Superior temporal gyrus (tissue), 1 donor: ENCODE measurements around the gene CLMP.
A peak's percentile ranks its signal among the peaks of the same experiment; 100 is the strongest.
"Not testable (repeated sequence)": the region's sequence is repeated elsewhere in the genome, so short reads cannot be mapped to it uniquely, and the experiment has no call there.

Experiments
- DNase-seq: peaks from one replicate; pipeline ENCODE4 v3.0.0-alpha.2; 2016; ENCODE audit errors: extremely low spot score

The CLMP gene

GRCh38 chr11:123137431-123138224, 57.4 kb downstream of the CLMP start:
- no peak for DNase-seq

DNA sequence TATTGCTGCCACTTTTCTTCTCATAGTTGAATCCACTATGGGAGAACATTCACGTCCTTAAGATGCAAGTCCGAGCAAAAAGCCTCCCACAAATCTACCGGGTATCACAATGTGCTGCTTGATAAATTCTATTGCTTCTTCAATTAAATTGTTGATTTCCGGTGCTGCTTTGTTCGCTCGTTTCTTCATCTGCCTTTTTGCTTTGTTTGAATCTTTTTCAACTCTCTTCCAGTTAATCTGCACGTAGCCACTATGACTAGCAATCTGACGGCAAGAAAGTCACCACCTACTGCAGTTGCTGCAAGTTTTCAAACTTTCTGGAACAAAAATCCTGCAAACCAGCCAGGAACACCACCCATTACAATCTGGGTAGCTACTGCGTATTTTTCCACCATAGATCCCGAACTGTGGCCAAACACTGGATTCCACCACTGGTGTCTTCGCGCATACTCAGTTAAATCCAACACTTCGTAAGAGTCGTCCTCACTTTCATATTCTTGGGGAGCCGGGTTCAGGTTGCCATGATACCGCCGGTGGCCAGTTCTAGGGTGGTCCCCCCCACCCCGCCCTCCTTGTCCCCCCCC, 59.1 kb downstream of the CLMP start:
- no peak for DNase-seq

- DNase-seq, result no peak
Observed at GRCh38 chr11:123132881-123133280, 62.2 kb downstream of the CLMP start.

GRCh38 chr11:123132034-123132766, 62.8 kb downstream of the CLMP start:
- DNase-seq, result not testable (repeated sequence)

- DNase-seq, result no peak
Observed at GRCh38 chr11:123129920-123130319, 65.1 kb downstream of the CLMP start.

DNA sequence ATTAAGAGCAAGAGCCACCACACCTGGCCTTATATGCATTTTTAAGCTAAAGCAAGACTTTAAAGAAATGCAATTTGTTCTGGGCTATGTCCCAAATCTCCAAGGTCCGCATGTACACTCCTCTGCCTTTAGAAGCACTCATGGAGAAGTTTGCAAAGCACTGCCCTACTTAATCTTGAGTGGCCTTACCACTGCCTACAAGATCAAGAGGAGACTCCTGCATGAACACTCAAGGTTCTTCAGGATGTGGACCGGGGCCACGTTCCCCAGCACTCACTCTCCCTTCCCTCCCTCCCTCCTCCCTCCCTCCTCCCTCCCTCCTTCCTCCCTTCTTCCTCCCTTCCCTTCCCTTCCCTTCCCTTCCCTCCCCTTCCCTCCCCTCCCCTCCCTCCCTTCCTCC, 69.9 kb downstream of the CLMP start:
- DNase-seq, result no peak

GRCh38 chr11:123122852-123123251, 72.2 kb downstream of the CLMP start:
- DNase-seq, result no peak

GRCh38 chr11:123122341-123122740, 72.7 kb downstream of the CLMP start:
- no peak for DNase-seq

DNA sequence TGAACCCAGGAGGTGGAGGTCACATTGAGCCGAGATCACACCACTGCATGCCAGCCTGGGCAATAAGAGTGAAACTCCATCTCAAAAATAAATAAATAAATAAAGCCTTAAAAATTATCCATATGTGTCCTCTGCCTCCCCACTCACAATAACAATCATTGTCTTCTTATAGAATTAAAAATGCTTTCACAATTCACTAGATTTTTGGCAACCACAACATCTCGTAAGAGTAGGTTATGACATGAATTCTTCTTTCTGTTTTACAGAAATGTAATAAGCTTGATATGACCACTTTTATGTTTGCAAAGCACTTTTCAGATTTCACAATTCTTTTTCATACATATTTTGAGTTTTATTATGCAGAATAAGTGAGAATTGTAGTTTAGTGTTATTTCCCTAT, 78.6 kb downstream of the CLMP start:
- no peak for DNase-seq

DNA sequence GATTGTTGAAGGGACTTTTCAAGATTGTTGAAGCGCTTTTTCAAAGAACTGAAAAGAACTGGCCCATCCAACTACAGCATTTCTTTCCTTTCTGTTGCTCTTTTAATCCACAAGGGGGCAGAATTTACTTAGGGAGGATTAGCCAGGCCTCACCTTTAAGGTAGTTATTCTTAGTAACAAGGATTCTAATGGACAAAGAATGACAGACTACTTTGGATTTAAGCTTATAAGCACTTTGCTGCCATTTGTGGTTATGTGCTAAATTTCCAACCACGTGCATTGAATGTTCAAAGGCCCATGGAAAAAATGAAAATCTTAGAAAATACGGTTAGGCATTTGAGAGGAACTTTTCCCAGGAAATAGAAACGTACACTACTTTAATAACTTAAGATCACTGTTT, 83.6 kb downstream of the CLMP start:
- DNase-seq, result peak; percentile 84

DNA sequence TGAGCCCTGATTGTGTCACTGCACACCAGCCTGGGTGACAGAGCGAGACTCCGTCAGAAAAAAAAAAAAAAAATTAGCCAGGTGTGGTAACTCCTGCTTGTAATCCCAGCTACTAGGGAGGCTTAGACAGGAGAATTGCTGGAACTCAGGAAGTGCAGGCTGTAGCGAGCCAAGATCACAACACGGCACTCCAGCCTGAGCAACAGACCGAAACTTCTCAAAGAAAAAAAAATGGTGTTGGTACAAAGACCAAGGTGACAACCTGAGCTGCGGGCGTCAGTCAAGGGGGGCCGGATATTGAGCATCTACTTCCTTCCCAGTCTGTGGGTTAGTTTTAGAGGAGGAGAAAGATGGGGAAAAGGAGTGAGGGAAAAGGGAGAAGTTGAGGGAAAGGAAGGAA, 84.7 kb downstream of the CLMP start:
- no peak for DNase-seq

DNA sequence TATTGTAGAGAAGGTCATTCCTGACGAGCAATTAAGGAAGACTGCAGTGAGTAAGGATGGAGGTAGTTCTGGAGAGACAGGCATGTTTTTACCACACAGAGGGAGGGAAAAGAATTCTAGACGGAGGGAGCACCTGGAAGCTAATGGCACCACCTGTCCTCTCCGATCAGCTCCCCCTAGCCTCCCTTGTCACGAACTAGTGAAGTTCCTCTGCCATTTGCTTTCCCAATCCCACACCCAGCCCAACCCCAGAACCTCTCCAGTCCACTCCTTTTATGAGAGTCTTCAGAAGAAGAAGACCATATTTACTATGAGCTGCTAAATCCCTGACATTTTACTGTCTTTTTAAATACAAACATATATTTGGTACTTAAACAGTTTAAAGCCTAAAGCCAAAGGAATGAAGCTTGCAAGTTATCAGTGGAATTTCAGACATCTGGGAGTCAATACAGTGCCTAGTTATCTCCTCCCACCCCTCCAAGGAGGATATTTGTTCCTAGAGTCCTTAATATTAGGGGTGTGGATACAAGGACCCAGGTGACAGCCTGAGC, 87.0 kb downstream of the CLMP start:
- DNase-seq, result no peak

DNA sequence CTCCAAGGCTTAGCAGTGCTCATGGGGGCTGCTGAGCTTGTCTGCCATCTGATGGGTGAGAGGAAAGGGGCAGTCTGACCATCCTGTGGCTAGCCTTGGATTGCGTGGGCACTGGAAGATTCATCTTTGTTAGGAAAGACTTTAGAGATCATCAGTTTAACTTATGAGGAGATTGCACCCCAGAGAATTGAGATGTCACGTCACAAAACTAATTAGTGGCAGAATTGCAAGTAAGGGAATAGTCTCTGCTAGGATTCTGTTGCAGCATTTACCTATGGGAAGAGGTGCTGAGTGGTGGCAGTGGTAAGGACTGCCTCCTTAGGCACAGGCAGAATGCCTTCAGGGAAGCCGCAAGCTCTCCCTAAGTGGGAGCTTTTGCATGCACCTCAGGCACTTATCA, 90.4 kb downstream of the CLMP start:
- no peak for DNase-seq

- peak; percentile 90 for DNase-seq
Observed at GRCh38 chr11:123103326-123103980, 91.6 kb downstream of the CLMP start.

- peak; percentile 41 for DNase-seq
Observed at GRCh38 chr11:123100379-123101085, 94.5 kb downstream of the CLMP start.

GRCh38 chr11:123098990-123099389, 96.1 kb downstream of the CLMP start:
- DNase-seq, result no peak

GRCh38 chr11:123093739-123094138, 101.3 kb downstream of the CLMP start:
- DNase-seq, result no peak

DNA sequence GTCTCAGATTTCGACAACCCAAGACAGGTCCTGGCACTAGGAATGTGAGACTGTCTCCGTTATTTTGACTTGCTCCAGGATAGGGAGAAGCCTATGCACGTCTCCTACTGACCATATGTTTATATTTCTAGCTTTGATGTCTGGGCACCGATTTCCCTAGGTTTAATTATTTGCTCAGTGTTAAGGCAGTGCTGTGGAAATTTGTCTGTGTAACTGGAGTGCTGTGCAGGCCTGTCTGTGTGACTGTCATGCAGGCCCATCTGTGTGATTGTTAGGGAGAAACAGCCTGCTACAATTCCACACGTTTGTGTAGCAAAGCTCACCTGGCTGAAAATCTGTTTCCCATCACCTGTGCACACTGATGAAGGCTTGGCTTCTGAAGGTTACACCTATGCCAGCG, 103.5 kb downstream of the CLMP start:
- no peak for DNase-seq

- DNase-seq, result not testable (repeated sequence)
Observed at GRCh38 chr11:123090168-123090567, 104.9 kb downstream of the CLMP start.

- DNase-seq, result not testable (repeated sequence)
Observed at GRCh38 chr11:123088896-123089295, 106.2 kb downstream of the CLMP start.

DNA sequence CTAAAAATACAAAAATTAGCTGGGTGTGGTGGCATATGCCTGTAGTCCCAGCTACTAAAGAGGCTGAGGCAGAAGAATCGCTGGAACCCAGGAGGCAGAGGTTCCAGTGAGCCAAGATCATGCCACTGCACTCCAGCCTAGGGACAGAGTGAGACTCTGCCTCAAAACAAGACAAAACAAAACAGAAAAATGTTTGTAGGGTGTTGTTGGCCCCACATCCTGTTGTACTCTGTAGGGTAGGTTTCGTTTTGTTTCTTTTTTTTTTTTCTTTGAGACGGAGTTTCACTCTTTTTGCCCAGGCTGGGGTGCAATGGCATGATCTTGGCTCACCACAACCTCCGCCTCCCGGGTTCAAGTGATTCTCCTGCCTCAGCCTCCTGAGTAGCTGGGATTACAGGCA, 107.4 kb downstream of the CLMP start:
- not testable (repeated sequence) for DNase-seq
